HFF-Myc (cell line): ENCODE results near the gene TXLNB.

ENCODE experiments used
- DNase-seq: peaks from one replicate; pipeline ENCODE4 v3.0.0-alpha.2; 2011; ENCODE audit warnings: low read depth; ENCODE audit errors: extremely low read depth
- H3K4me3 ChIP-seq: replicated peaks from 2 replicates; pipeline ENCODE4 v1.5.1; 2011; ENCODE audit warnings: low read depth, mild to moderate bottlenecking, control low read depth, low read length
- CTCF ChIP-seq: IDR thresholded peaks from 2 replicates; pipeline ENCODE4 v1.5.1; 2012; ENCODE audit warnings: mild to moderate bottlenecking, low read depth, low read length, control low read depth; ENCODE audit errors: missing control alignments

Gene TXLNB

DNA sequence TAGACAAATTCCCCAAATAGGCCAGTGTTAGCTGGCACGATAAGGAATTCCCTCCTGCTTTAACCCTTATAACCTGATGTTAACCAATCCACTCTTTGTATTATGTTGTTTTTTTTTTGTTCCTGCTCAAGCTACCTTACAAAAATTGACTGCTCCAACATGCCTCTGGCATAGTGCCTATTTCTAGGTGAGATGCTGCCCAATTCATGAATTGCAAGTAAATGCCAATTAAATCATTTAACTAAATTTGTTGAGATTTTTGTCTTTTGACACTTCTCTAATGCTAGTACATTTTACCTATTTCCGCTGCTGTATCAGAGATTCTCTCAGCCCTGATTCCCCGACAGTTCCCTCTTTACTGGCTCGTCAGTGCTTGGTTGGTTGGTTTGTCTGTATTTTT, 90.4 kb downstream of the TXLNB start:
- DNase-seq, result no peak
- no peak for TF ChIP-seq CTCF
- H3K4me3 ChIP-seq, result no peak overlapping the region

DNA sequence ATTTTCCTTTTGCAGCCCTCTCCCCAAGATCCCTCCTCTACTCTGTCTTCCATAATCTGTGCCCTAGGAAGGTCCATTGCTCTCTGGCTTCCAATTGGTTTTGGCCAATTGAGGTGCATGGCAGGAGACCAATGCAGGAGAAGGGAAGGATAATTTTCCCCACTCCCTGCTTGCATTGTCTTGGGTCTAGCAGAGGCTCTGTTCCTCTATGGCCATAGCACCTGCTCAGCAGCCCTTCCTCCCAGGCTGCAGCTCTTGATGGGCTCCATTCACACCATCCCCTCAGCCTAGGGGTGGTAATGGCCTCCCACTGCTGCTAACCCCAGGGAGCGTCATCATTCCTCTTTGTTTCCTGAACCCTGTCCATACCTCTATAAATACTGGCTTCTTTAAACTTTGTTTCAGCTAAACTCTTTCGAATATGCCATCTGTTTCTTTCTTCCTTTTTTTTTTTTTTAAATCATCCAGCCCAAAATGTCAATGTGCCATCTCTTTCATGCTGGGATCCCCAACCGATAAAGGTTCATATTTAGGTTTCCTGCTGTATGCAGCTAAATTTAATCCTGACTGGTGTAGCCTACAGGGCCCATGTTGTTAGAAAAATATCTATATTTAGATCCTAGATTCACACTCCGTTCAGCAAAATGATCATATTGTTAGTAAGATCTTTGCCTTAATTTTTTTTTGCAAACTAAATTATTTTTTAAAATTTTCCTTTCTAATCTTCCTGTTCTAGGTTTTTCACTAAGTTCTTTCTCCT, 93.1 kb downstream of the TXLNB start:
- no peak for TF ChIP-seq CTCF
- no peak for DNase-seq
- H3K4me3 ChIP-seq, result no peak overlapping the region

- DNase-seq, result no peak
- H3K4me3 ChIP-seq, result no peak overlapping the region
- no peak for TF ChIP-seq CTCF
Measured at GRCh38 chr6:139194740-139195139, 97.1 kb downstream of the TXLNB start.
